GM19099 (cell line): ENCODE results near the gene SMARCD2.

ENCODE experiments used
- POLR2A ChIP-seq: IDR thresholded peaks from 3 replicates; pipeline ENCODE4 v1.6.1; 2011; ENCODE audit warnings: low read depth; ENCODE audit not compliant: insufficient read length; ENCODE audit errors: extremely low read depth

The SMARCD2 gene

DNA sequence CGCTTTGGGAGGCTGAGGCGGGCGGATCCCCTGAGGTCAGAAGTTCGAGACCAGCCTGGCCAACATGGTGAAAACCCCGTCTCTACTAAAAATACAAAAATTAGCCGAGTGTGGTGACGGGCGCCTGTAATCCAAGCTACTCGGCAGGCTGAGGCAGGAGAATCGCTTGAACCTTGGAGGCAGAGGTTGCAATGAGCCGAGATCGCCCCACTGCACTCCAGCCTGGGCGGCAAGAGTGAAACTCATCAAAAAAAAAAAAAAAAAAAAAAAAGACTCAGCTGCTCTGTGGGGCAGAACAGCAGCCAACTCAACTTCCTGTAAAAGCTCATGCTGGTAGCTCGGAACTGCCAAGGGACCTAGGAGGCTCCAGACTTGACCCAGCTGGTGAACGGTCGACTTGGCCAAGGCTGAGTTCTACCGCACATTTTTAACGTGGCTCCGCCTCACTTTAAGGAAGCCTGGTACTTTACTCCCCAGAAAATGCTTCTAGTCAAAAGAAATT lies 953 bp upstream of the SMARCD2 start:
- TF ChIP-seq POLR2A: peak; percentile 50

DNA sequence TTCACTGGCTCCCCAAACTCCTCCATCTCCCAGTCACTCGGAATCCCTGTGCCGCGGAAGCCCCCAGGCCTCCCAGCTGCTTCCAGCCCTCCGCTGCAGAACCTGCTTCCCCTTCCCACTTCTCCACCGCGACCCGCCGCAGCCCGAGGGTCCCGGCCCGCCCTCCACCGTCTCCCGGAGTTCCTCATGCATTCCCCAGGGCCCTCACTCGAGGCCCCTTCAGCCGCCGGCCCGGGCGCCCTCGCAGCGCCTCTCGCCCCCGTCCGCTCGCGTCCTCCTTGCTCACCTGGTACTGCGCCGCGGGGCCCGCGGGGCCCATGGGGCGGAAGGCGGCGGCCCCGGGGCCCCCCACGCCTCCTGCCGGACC lies 329 bp downstream of the SMARCD2 start:
- TF ChIP-seq POLR2A: no peak

DNA sequence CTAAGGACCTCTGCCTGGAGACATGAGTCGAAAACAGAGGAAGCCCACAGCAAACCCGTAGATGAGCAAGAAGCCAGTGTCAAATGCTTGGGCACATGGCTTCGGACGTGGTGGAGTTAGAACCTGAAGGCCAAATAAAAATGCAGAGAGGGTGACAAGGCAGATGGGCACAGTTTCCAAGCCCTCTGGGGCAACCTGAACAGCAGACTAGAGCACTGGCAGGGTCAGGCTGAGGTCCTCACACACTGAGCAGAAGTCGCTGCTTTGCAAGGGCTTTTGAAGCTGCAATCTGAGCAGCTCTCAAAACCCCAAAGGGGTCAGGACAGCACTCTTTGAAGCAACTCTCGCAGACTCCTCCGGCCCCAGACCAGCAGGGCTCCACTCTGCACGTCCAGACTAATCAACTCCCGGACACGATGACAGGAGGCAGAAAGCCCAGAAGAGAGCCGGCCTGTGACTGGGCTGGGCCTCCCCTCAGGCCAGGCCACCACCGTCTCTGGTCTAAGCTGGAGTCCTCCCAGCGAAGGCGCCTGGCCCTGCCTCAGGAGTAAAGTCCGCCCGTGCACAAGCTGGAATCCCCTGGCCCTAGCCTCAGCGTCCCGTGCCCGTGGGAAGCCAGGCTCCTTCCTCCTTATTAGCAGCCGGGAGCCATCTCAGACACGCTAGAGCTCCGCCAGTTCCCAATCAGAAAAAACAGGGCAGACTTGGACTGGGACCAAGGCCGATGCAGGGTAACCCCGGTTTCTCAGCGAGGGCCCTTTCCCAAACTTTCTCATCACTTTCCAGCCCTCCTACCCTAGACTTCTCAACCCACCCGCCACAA lies 924 bp downstream of the SMARCD2 start:
- TF ChIP-seq POLR2A: no peak

DNA sequence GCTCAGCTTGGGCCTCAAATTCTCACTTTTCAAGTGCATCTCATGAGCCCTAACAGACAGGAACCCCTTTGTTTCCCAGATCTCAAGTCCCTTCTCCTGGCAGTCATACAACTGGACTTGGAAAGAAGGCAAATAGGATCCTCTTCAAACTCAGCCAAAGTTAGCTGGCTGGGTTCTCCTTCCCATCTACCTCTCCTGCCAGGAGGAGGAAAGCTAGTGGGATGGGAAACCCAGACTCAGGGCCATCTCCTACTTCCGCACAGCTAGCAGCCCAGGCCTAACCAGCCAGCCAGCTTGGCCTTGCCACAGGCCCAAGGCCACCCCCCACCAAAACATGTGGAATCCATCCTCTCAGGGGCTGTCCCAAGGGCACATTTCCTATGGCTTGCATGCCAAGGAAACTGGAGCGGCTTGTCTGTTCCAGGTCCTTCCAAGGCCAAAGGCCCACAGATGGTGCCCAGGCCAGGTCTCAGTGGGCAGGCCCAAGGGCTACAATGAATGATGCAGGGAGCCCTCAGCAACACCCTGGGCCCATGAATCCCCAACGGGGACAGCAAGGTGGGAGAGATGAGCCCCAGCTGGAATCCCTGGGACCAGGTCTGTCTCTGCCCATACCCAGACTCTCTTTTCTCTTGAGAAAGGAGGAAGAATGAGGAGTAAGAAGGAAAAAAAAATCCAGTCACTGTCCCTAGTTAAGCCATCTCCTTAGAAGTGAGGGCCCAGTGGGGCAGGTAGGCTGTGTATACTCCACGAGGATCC lies 1.7 kb downstream of the SMARCD2 start:
- no peak for TF ChIP-seq POLR2A

DNA sequence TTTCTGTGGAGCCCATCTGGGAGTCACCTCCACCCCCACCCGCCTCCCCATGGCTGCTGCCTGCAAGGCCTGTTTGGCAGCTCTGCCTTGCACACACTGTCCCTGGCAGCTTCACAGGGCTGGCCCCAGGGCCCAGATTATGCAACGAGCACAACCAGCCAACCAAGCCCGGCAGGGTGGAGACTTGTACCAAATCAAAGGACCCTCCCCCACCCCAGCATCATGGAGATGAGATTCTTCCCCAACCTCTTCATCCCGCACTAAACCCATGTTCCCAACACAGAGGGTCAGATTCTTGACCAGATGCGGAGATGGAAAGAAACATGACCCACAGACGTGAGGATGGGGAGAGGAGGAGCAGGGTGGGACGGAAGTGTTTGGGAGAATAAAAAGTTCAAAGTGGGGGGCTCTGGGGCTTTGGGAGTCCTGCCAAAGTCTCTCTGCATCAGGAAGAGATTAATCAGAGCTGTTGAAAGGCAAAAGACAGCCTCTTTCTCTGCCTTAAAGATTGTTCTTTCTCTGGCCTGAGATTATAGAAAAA lies 3.8 kb downstream of the SMARCD2 start:
- TF ChIP-seq POLR2A: no peak

DNA sequence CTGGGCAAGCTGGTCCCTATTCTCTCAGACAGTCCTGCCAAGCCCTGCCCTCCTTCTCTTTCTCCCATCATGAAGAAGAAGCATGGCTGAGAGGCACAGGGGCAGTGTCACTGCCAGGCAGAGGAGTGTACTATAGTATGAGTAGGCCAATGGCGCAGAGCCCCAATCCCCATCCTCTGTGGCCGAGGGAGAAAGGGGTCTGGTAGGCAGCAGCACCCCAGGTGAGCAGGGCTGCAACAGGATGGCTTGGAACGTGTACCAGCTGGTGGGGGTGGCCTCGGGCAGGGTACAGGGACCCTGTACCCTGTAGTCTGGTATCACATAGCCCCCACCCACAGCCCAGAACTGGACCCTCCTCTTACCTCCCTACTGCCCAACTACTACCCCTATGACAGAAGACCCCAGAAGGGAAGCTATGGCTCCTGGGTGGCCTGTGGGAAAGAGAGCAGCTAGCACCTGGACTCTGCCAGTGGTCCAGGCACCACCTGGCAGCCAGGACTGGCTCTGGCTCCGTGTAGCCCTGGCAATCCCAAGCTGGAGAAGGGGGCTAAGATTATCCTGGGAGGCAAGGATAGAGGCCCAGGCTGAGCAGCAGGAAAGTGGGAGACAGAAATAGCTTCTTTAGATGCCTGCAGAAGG lies 4.4 kb downstream of the SMARCD2 start:
- no peak for TF ChIP-seq POLR2A

DNA sequence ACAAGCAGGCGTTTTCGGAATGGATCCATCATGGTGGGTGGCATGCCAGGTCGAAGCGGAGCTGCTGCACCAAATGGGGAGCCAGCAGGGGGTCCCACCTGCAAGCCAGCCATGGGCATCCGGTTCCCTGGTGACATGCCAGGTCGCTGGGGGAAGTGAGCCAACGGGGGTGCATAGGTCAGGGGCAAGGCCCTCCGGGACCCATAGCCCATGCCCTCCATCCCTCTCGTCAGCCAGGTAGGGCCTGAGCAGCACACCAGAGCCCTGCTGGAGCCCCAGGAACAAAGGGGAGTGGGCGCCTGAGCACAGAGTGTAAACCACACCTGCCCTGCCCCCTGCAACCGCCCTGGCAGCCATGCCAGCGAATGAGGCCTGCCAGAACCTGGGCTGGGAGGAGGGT lies 5.0 kb downstream of the SMARCD2 start:
- TF ChIP-seq POLR2A: no peak

DNA sequence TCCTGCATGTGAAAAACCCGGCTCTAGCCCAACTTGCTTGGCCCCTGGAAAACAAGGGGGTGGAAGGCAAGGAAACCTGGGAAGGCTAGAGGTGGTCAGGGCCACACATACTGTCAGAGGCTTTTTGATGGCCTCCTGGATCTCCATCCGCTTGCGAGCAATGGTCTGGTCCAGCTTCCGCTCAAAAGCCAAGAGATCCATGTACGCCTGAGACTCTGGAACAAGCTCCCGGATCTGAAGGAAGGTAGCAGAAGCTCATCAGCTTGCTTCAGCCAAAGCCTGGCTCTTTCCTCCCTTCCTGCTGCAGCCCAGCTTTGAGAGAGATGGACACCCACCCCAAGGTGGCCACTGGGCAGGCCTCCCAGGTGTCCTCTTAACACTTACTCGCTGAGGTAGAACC lies 5.7 kb downstream of the SMARCD2 start:
- no peak for TF ChIP-seq POLR2A

DNA sequence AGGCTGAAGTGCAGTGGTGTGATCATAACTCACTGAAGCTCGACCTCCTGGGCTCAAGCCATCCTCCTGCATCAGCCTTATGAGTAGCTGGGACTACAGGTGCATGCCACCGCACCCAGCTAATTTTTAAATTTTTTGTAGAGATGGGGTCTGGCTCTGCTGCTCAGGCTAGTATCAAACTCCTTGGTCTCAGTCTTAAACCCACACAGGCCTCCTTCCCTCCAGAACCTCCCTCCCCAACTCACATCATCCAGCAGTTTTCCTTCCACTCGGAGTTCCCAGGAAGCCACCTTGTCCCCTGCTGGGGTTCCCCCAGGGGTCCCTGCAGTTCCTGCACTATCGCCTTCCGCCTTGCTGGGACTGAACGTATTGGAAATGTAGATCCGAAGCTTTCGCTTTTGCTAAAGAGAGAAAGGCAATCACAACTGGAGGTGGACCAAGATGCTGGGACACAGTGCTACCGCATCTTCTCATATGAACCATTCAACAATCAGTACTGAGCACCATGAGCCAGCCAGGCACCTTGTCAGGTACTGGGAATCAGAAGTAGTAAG lies 7.2 kb downstream of the SMARCD2 start:
- TF ChIP-seq POLR2A: no peak

DNA sequence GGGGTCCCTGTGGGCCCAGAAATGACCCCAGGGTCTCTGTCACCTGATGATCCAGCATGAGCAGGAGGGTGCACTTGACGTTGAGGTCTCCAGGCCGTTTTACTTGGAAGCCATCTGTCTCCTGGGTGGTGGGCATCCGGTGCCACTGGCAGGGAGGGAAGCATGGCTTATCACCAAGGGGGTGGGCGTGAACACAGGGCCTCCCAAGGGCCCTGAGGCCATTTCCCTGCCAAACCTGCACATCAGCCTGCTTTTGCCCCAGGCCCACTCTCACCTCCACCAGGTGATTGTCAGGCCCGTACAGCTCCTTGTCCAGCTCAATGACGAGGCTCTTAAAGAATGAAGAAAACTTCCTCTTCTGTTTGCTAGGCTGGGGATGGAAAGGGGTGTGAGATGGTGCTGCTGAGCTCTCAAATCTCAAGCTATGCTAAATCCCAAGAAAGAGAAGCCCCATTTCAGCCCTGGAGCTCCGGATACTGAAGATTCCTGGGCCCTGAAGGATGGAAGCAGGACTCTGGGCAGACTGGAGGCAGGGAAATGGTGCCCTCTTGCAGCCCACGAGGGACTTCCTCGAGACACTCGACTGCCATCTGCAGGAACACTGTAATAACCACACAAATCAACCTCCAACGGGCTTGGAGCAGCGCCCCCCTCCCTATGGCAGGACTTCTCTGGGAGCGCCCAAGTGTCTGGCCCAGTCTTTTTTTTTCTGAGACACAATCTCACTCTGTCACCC lies 7.9 kb downstream of the SMARCD2 start:
- no peak for TF ChIP-seq POLR2A

DNA sequence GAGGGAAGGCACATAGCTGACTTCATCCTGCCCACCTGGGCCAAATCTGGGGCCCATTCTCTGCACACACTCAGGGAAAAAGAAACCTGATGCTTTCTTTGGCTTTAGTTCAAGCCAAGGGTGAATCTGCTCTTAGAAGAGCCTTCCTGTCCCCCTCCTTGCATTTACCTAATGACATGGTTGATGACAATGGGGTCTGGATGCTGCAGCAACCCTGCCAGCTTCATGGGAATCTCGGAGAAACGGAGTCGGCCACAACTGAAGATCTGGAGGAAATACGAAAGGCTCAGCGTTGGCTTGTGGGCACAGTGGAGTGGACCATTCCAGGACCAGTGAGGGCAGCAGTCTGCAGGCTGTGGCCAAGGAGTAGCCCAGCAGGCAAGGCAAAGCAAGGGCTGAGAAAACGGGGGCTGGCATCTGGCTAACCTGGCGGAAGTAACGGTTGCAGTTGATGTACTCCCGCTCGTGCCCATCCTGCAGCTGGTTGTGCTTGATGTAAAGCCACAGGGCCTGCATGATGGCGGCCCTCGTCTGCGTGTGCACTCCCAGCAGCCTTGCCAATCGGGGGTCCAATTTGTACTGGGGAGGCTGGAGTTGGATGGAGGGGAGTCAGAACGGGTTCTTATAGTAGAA lies 8.6 kb downstream of the SMARCD2 start:
- TF ChIP-seq POLR2A: no peak

DNA sequence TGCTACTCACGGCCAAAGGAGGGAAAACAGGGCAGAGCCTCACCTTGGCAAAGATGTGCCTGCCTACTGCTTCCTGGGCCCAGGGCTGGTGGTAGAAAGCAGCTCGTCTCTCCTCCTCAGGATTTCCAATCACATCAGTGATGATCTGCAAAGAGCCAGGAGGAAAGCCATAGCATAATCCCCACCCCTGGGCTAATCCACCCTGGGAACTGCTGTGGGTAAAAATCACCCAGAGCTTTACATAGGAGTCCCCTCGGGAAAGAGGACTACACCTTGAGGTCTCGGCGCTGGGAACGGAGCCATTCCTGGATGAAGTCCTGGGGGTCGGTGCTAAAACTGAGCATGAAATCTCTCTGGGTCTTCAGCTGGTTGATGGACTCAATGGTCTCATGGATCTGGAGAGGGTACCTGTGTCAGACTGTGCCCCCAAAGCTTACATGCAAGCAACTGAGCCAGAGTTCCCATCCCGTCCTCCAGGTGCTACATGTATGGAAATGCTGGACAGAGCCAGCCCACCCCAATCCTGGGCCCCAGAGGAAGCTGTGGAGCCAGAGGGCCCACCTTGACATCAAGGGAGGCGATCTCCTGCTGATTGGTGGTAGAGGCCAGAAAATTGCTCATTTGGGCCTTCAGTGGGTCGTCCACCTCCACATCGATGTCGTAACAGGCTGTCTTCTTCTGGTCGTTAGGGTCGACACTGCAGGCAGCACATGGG lies 9.3 kb downstream of the SMARCD2 start:
- no peak for TF ChIP-seq POLR2A

DNA sequence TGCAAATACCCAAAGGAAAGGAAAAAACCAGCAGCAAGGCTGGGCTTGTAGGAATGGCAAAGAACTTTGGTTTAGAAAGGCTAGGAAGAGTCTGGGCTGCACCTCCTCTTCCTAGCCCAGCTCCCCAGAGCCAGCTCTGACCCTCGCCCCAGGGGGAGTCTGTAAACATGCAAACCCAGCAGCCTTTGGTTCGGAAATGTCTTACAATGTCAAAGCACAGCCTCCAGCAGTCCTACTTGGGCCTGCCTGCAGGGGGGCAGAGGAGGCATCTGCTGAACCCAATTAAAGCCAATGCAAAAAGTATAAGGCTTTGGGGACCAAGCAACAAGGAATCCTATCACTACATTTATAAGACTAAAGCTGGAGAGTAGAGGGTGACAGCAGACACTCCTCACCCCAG lies 10.0 kb downstream of the SMARCD2 start:
- TF ChIP-seq POLR2A: no peak
